NOMO-1 treated with DMSO at 0.1 percent for 48 hours (cell line): ENCODE measurements around the gene SCUBE3.
A peak's percentile ranks its signal among the peaks of the same experiment; 100 is the strongest.

Source experiments
- DNase-seq: peaks from one replicate; lab custom pipeline; 2025; ENCODE audit not compliant: unreplicated experiment; lab: John Stamatoyannopoulos, UW

The SCUBE3 gene

GRCh38 chr6:35297601-35298481, 84.1 kb downstream of the SCUBE3 start, which contains the start of gene DEF6:
Gene DEF6, plus strand, starts transcription at chr6:35297818. Its CDS starts 39 bp downstream, at chr6:35297857.
- DNase-seq: peak; percentile 92

- DNase-seq: no peak
Measured at GRCh38 chr6:35298625-35299140, 84.9 kb downstream of the SCUBE3 start.

GRCh38 chr6:35299674-35300073, 85.9 kb downstream of the SCUBE3 start:
- DNase-seq: peak; percentile 91

GRCh38 chr6:35300848-35301247, 87.1 kb downstream of the SCUBE3 start:
- peak; percentile 11 for DNase-seq
